Measurements from ENCODE around the gene TIAM2.
"Not testable (repeated sequence)": the region's sequence is repeated elsewhere in the genome, so short reads cannot be mapped to it uniquely, and the experiment has no call there.

The TIAM2 gene

DNA sequence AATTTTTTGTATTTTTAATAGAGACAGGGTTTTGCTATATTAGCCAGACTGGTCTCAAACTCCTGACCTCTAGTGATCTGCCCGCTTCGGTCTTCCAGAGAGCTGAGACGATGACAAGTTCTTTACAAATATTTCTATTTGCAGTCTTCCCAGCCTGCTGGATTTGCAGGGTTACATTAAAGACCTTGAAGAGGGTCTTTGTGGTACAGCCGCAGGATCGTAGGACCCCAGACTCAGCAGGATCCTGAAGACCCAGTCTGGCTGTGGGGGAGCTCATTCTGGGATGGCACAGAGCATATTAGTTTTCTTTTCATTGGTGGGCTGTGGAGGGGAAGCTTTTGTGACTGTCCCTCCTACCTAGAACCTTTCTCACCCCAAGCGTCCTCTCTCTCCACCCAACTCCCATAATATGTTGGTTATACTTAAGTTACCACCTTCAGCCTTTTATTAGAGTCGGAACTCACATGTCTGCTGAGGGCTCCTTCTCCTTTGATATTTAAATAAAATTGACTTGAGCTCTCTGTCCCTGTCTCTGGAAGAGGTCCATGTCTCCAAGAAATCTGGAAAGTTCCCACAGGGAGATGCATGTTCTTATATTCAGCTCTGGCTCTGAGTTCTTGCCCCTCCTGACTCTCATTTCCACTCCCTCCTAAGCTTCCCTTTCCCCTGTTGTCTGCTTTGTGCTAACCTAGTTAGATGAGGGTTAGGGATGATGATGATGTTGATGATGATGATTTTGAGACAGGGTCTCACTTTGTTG is 72.0 kb downstream of the TIAM2 start:
- DNase-seq: no peak

DNA sequence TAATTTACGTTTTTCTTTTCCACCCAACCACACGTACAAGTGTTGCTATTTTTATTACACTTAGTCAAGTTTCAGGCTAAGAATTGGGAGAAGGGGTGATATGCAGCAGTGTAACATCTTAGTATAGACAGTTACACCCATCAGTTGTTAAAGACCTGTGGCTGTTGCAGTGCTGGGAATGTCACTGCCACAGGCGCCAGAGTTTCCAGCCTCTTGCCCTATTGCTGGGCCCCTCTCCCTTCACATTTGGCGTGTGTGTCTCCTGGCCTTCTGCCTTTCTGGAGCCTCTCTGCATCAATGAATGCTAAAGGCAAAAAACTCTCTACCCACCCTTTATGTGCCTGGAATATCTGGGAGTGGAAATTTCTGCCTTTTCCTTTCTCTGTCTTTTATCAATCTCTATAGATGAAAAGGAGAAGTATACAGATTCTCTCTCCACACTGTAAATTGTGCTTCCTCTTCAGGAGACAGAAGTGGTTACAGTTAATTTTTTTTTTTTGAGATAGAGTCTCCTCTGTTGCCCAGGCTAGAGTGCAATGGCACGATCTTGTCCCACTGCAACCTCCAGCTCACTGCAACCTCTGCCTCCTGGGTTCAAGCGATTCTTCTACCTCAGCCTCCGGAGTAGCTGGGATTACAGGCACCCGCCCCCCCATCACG is 73.0 kb downstream of the TIAM2 start:
- DNase-seq: peak; percentile 11

DNA sequence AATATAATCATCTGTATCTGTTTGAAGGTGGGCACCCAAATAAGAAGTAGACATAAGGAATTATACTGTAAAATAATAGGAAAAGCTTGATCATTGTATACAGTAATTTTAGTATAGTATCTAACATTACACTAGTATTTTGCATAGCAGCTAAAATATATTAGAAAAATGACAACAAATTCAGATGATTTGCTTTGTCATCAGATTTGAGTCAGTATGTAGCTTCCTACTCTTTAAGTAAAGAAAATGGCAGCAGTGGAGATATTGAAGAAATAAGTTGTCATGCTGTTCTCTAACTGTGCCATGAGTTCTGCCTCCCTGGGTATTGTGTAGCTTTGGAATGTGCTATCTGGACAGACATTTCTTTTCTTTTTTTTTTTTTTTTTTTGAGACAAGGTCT is 74.4 kb downstream of the TIAM2 start:
- no peak for DNase-seq

DNA sequence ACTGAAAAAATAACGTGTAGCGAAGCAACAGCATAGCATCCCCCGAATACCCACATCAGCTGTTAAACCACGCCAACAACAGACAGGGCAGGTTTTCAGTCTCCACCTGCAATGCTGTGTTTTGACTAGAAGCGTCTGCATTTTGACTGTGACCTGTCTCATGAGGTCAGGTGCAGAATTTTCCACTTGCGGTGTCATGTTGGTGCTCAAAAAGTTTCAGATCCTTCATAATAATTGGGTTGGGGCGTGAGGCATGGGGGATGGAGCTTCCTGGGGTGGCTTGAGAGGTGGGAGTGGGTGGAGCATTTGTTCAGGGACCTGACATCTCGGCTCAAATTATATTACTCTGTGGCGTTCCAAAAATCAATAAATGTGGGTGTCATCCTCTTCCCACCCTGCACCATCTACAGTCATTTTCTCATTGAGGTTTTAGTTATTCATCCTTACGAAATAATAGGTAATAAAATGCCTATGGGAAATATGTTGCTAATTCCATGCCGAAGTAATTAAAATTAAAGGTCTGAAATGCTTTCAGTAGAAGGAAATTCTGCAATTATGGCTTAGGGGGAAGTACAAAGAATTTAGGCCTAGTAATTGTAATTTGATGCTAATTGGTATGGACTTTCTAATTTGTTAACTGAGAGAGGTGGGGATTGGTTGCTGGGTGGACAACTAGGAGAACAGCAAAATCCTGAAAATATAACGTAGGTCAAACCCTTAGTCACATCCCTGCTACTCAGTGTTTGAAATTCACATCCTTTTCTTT is 81.0 kb downstream of the TIAM2 start:
- no peak for DNase-seq

- DNase-seq: no peak
Observed at GRCh38 chr6:155077331-155077730, 82.2 kb downstream of the TIAM2 start.

DNA sequence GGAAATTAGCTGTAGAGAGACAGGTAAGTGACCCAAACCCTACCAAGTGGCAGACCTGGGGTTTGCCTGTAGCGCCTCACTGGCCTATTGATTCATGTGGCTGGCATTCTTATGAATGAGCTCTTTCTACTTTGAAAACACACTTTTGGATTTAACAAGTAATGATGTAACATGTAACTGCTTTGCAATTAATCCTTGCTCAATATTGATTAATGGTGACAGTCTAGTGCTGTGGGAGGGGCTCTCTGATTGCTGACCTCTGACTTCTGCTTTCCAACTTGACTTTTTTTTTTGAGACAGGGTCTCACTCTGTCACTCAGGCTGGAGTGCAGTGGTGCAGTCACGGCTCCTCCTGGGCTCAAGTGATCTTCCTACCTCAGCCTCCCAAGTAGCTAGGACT is 82.7 kb downstream of the TIAM2 start:
- DNase-seq: no peak

- no peak for DNase-seq
Observed at GRCh38 chr6:155078331-155078745, 83.2 kb downstream of the TIAM2 start.

- DNase-seq: no peak
Observed at GRCh38 chr6:155079985-155080452, 84.9 kb downstream of the TIAM2 start.

GRCh38 chr6:155080881-155081845 is 86.0 kb downstream of the TIAM2 start:
- no peak for DNase-seq

GRCh38 chr6:155084431-155085123 is 89.5 kb downstream of the TIAM2 start:
- no peak for DNase-seq

GRCh38 chr6:155085582-155086257 is 90.6 kb downstream of the TIAM2 start:
- DNase-seq: no peak

DNA sequence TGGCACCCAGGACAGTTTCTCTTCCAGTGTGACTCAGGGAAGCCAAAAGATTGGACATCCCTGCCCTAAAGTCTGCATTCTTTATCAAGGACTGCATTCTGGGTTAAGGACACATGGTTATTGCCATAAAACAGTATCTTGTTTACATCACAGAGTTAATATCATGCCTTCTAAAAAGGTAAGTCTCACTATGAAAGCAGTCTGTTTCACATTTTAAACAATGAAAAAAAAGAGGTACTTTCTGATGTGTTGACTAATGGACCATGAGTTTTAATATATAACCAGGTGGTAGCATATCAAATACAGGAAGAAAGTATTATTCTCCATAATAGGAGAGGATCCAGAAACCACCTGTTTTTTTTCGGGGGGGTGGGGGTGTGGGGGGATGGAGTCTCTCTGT is 93.7 kb downstream of the TIAM2 start:
- no peak for DNase-seq

- no peak for DNase-seq
Observed at GRCh38 chr6:155089746-155090145, 94.6 kb downstream of the TIAM2 start.

DNA sequence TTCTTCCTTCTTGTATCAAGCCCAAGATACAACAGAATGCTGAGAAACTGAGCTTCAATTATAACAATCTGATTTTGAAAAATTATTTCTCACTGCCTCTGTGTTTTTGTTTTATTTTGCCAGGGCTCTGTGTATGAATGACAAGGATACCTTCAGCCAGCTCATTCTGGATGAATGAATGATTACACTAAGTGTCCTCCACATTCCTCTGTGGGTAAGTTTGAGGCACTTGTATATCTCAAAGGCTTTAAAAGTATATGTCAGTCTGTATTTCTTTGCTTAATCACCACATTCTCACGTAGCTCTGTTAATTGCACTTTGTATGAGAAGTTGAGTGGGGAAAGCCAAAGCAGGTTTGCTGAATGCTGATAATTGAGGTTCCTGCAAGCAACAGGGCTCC is 95.1 kb downstream of the TIAM2 start:
- DNase-seq: no peak

- no peak for DNase-seq
Observed at GRCh38 chr6:155091756-155092155, 96.6 kb downstream of the TIAM2 start.

DNA sequence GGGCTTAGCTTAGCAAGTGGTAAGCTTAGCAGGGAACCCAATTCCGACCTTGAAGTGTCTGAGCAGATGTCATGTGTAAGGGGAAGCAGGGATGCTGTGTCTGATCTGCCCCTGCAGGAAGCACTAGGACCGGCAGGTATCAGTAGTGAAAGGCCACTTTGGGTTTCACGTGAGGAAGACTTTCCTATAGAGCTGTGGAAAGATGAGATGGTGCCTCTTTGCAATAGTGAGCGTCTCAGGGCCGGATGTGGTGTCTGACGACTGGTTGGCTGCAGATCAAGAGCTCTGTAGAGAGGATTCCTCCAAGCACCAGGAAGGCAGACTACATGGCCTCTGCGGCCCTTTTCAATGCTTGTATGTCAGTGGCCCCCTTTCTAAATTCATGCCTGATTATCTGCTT is 98.3 kb downstream of the TIAM2 start:
- DNase-seq: no peak

DNA sequence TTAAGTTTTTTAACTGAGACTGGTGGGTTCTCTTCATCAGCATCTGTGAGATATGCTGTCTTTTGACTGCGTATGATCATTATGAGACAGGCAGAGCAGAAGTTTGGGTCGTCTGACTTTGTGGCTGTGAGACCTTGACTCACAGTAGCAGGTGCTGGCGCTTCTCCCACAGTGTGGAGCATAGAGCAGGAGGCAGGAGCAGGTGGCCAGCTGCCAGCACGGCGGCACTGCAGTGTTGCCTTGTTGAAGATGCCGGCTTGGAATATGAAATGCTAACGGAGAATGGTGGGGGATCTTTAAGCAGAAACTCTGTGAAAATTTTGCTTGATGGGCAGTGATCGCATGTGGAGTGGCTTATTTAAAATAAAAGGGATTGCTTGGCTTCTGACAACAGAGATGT is 105.0 kb downstream of the TIAM2 start:
- no peak for DNase-seq

DNA sequence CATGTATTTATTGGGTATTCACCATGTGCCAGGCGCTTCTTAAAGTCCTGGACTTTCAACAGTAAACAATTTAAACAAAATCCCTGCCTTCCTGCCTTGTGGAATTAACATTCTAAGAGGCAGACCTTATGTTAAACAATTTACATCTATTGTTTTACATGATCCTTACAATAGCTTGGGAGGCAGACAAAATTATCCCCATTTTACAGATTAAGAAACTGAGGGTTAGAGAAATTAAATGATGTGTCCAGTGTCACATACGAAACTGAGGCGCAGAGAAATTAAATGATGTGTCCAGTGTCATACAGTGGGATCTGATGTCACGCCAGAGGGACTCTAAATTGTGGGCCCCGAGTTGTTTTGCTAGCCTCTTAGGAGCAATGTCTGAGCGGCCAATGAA is 105.5 kb downstream of the TIAM2 start:
- no peak for DNase-seq

GRCh38 chr6:155103083-155103645 is 108.0 kb downstream of the TIAM2 start:
- not testable (repeated sequence) for DNase-seq

GRCh38 chr6:155103816-155104366 is 108.8 kb downstream of the TIAM2 start:
- no peak for DNase-seq
